ENCODE results near the gene PPP3R2. TPM values are rescaled to one million over a fixed set of nuclear protein-coding genes. Genes with fewer than 3 reads are reported as not detected.
"Not testable (repeated sequence)": the region's sequence is repeated elsewhere in the genome, so short reads cannot be mapped to it uniquely, and the experiment has no call there.

PPP3R2 gene
- total RNA-seq, 2 experiments from 2014 or later = not detected

- no peak overlapping the region for H3K4me3 Mint-ChIP-seq
- intact Hi-C loops (cut with micrococcal nuclease) = no loop called here
- ChIA-PET CTCF (no interaction called here), POLR2A (no interaction called here)
- DNase-seq = no peak
- no peaks in the 10 kb centered on the region for H3K4me1 Mint-ChIP-seq (ENCODE audit: low read depth)
- H3K36me3 Mint-ChIP-seq = no peaks in the 10 kb centered on the region
- peaks cover 2% of the 10 kb centered on the region for H3K27me3 Mint-ChIP-seq
- no peak overlapping the region for H3K27ac Mint-ChIP-seq
- no peaks in the 10 kb centered on the region for H3K9me3 Mint-ChIP-seq
These were observed 23.9 kb upstream of the PPP3R2 start for GRCh38 chr9:101618698-101619097.

GRCh38 chr9:101605547-101605946 is 10.8 kb upstream of the PPP3R2 start:
- H3K36me3 Mint-ChIP-seq = no peaks in the 10 kb centered on the region
- intact Hi-C loops (cut with micrococcal nuclease) = no loop called here
- H3K4me3 Mint-ChIP-seq = no peak overlapping the region
- ChIA-PET CTCF (no interaction called here), POLR2A (no interaction called here)
- H3K27ac Mint-ChIP-seq = no peak overlapping the region
- H3K27me3 Mint-ChIP-seq = peaks cover 4% of the 10 kb centered on the region
- H3K4me1 Mint-ChIP-seq (ENCODE audit: low read depth) = no peaks in the 10 kb centered on the region
- H3K9me3 Mint-ChIP-seq = no peaks in the 10 kb centered on the region
- DNase-seq = no peak

DNA sequence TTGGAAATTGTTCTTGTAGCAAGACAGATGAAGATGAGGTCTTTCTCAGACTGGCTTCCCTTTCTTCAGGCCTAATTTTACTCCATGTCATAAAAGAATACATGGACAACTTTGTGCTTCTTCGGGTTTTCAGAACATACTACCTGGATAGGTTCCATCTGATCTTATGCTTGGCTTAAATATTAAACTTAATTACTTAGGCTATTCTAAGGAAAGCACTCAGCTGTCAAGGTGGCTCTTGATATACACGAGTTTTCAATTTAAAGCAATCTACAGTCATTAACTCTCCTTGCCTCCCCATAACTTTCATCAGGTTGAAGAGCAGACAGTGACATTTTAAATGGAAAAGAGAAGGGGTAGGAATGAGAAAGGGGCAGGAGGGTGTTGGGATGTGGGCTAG is 9.5 kb upstream of the PPP3R2 start:
- Mint-ChIP-seq H3K4me1 (ENCODE audit: low read depth) (no peaks in the 10 kb centered on the region), H3K27me3 (peaks cover 4% of the 10 kb centered on the region), H3K36me3 (no peaks in the 10 kb centered on the region), H3K27ac (no peak overlapping the region), H3K9me3 (no peaks in the 10 kb centered on the region), H3K4me3 (no peak overlapping the region)
- intact Hi-C loops (cut with micrococcal nuclease) = loop anchor here (5.0 kb wide), 1 partner anchor 373 kb away; no protein-coding TSS in a partner anchor
- ChIA-PET CTCF (no interaction called here), POLR2A (no interaction called here)
- DNase-seq = no peak

DNA sequence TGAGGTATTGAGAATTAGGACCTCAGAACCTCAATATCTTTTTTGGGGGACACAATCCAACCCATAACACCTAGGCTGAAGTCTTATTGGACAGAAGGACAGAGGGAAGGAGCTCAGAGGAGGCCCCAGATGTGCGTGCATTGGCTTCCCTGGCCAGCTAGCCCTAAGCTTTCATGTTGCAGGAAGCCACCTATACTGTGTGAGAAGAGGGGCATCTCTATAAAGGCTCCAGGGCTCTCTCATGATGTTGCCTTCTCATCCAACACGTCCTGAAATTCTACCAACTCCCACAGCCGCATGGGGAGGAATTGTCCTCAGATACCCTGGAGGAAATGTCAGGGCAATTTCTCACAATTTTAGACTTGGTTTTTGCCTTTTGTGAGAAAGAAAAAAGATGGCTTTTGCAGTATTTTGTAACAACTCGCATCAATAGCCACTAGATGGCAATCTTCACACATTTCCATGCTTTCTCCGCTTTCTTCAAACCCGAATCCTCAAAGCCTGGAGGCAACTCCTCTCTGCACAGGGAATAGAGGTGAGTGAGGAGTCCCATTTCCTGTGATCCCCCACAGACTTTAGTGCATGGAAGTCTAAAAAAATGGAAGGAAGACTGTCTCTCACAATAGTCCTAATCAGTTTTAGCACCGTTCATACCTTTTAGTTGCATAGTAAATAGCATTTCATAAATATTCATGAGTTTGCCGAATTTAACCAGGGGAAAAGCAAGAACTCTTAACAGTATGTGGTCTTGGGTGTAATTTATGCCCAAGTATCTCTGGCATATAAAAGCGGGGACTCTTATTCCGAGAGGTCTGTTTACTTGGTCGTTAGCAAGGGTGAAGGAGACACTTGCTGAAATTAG is 7.4 kb upstream of the PPP3R2 start:
- Mint-ChIP-seq H3K4me1 (ENCODE audit: low read depth) (no peaks in the 10 kb centered on the region), H3K36me3 (no peaks in the 10 kb centered on the region), H3K9me3 (no peaks in the 10 kb centered on the region), H3K4me3 (no peak overlapping the region), H3K27ac (no peak overlapping the region), H3K27me3 (peaks cover 2% of the 10 kb centered on the region)
- ChIA-PET CTCF (interaction anchor here (0.7 to 1.6 kb wide), 5 partner anchors 8 to 66 kb away, joined by 3 to 5 read pairs (median 4); no protein-coding TSS in a partner anchor), POLR2A (no interaction called here)
- DNase-seq = no peak
- intact Hi-C loops (cut with micrococcal nuclease) = loop anchor here (5.0 kb wide), 1 partner anchor 375 kb away; no protein-coding TSS in a partner anchor

GRCh38 chr9:101593345-101593744 is 1.4 kb downstream of the PPP3R2 start:
- Mint-ChIP-seq H3K36me3 (no peaks in the 10 kb centered on the region), H3K27ac (no peak overlapping the region), H3K4me1 (ENCODE audit: low read depth) (no peaks in the 10 kb centered on the region), H3K9me3 (no peaks in the 10 kb centered on the region), H3K27me3 (no peaks in the 10 kb centered on the region), H3K4me3 (no peak overlapping the region)
- ChIA-PET POLR2A (no interaction called here), CTCF (interaction anchor here (1.5 kb wide), 1 partner anchor 8 kb away, joined by 5 read pairs; no protein-coding TSS in a partner anchor)
- no peak for DNase-seq
- intact Hi-C loops (cut with micrococcal nuclease) = no loop called here

DNA sequence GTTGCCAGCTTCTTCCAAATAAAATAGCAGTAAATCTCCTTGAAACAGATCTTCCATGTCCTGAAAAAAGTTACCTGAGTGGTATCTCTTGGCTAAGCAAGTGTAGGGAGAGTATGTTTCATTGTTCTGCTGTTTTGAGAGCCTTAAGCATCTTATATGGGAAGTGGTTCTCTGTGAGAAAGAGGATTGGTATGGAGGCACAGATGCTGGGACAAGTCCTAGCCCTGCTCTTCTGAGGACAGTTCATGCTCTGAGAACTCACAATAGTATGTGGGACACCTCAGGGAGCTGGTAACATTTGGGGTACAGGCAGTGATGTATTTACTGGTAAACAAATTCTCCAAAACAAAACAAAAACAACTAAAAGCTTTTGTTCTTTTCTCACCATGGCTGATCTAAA is 2.0 kb downstream of the PPP3R2 start:
- no peak overlapping the region for H3K27ac Mint-ChIP-seq
- no peak overlapping the region for H3K4me3 Mint-ChIP-seq
- peaks cover under 1% of the 10 kb centered on the region for H3K4me1 Mint-ChIP-seq (ENCODE audit: low read depth)
- POLR2A ChIA-PET = no interaction called here
- CTCF ChIA-PET = interaction anchor here (1.5 kb wide), 1 partner anchor 9 kb away, joined by 5 read pairs; no protein-coding TSS in a partner anchor
- H3K36me3 Mint-ChIP-seq = no peaks in the 10 kb centered on the region
- H3K9me3 Mint-ChIP-seq = no peaks in the 10 kb centered on the region
- H3K27me3 Mint-ChIP-seq = no peaks in the 10 kb centered on the region
- no peak for DNase-seq
- intact Hi-C loops (cut with micrococcal nuclease) = no loop called here

DNA sequence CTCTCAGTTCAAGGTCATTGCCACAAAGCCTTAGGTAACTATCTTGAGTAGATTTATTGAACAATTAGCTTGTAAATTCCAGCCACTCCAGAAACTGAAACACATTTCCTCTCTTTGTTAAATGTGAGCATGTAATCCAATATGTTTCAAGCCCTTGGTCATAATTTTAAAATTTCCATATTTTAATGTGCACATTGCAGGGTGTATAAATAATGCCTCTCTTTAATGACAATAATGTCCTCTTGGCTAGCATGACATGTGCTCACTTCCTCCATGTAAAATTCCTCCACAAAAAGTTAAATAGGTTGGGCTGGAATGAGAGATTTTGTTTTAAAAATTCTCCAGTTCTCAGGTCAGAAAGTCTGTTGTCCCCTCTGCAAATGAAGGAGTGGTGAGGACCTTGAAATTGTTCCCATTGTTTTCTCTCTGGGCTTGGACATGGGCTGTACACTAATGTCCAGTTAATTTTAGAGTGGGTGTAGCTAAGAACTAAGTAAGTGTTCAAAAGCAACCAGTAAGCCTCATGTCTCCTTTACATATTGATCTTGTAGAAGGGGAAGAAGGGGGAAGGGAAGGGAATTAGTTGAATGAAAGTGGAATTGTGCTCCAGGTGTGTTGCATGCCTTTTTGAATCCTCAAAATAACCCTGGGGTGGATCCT is 2.9 kb downstream of the PPP3R2 start:
- Mint-ChIP-seq H3K4me1 (ENCODE audit: low read depth) (peaks cover 4% of the 10 kb centered on the region), H3K4me3 (no peak overlapping the region), H3K27me3 (no peaks in the 10 kb centered on the region), H3K27ac (no peak overlapping the region), H3K36me3 (no peaks in the 10 kb centered on the region), H3K9me3 (no peaks in the 10 kb centered on the region)
- ChIA-PET CTCF (interaction anchor here (1.5 kb wide), 1 partner anchor 10 kb away, joined by 5 read pairs; no protein-coding TSS in a partner anchor), POLR2A (no interaction called here)
- intact Hi-C loops (cut with micrococcal nuclease) = no loop called here
- no peak for DNase-seq

DNA sequence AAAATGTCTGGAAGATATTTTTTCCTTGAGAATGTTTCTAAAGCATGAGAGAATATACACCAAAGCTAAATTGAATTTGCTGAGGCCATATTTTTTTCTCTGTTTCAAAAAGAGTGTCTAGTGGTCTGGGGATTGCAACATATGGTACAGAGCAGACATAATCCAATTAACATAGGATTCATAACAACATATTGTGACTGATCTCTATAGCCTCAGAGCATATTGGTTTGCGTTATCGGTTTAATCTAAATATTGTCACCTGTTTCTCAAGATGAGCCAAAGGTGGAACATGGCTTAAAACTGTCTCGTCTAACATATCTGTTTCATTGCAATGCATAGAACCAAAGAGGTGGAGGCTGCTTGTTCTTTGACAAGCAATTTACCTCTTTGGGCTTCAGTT is 3.9 kb downstream of the PPP3R2 start:
- intact Hi-C loops (cut with micrococcal nuclease) = no loop called here
- no peak overlapping the region for H3K27ac Mint-ChIP-seq
- ChIA-PET POLR2A (no interaction called here), CTCF (interaction anchor here (1.7 kb wide), 1 partner anchor 137 kb away, joined by 9 read pairs; no protein-coding TSS in a partner anchor)
- no peaks in the 10 kb centered on the region for H3K9me3 Mint-ChIP-seq
- H3K4me1 Mint-ChIP-seq (ENCODE audit: low read depth) = peaks cover 11% of the 10 kb centered on the region
- H3K27me3 Mint-ChIP-seq = no peaks in the 10 kb centered on the region
- H3K4me3 Mint-ChIP-seq = no peak overlapping the region
- H3K36me3 Mint-ChIP-seq = no peaks in the 10 kb centered on the region
- DNase-seq = no peak

DNA sequence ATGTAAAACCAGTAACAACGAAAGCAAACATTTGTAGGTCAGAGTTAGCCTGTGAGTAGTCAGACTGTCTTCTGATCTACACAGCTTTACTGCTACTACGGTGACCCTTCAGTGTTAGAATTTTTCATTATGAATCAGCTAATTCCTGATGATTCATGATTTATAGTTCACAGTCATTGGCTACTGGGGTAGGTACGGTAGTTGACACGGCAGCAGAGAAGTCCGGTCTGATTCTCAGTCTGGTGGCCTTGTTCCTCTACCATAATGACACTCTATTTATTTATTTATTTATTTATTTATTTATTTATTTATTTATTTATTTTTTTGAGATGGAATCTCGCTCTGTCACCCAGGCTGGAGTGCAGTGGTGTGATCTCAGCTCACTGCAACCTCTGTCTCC is 4.7 kb downstream of the PPP3R2 start:
- POLR2A ChIA-PET; H3K9me3 Mint-ChIP-seq; H3K4me3 Mint-ChIP-seq; intact Hi-C loops (cut with micrococcal nuclease); H3K27me3 Mint-ChIP-seq; DNase-seq; H3K36me3 Mint-ChIP-seq; H3K27ac Mint-ChIP-seq: not testable (repeated sequence)
- CTCF ChIA-PET = interaction anchor here (1.7 kb wide), 1 partner anchor 138 kb away, joined by 9 read pairs; no protein-coding TSS in a partner anchor
- H3K4me1 Mint-ChIP-seq (ENCODE audit: low read depth) = peaks cover 11% of the 10 kb centered on the region

DNA sequence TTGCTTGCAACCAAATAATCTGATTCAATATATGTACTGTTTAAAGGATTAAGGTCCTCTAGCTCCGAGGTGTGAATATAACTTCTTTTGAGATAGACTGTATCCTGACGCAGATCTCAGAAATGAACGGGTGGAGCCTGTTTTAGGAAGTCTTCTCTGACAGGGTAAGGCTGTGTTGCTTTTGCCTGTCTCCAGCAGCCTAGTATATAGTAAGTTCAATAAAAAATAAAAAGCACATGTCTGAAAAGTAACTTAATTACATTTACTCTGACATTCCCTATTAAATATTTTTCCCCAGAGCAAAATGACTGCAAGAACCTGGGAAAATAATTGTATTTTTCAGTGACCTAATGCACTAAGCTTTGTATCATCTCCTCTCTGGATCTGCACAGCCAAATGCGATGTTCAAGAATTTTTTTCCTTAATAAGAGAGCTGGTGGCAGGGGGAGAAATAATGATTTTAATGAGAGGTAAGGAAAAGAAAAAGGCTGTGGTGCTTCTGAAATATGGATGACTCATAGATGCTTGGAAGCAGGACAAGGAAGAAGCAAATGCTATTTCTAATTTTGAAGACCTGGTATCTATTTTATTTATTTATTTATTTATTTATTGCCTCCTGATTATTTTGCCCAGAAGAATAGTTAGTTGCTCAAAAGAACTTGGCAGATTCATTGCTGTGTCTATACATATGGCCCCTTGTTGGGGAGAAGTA is 7.3 kb downstream of the PPP3R2 start:
- Mint-ChIP-seq H3K36me3 (no peaks in the 10 kb centered on the region), H3K9me3 (no peaks in the 10 kb centered on the region), H3K4me3 (no peak overlapping the region), H3K4me1 (ENCODE audit: low read depth) (peaks cover 11% of the 10 kb centered on the region), H3K27ac (no peak overlapping the region), H3K27me3 (no peaks in the 10 kb centered on the region)
- intact Hi-C loops (cut with micrococcal nuclease) = loop anchor here (2.0 to 10.0 kb wide), 2 partner anchors 17 to 117 kb away; no protein-coding TSS in a partner anchor
- POLR2A ChIA-PET = no interaction called here
- CTCF ChIA-PET = no interaction called here
- no peak for DNase-seq

GRCh38 chr9:101586651-101587050 is 8.1 kb downstream of the PPP3R2 start:
- Mint-ChIP-seq H3K4me1 (ENCODE audit: low read depth) (peaks cover 11% of the 10 kb centered on the region), H3K27ac (no peak overlapping the region), H3K27me3 (no peaks in the 10 kb centered on the region), H3K36me3 (no peaks in the 10 kb centered on the region), H3K4me3 (no peak overlapping the region), H3K9me3 (no peaks in the 10 kb centered on the region)
- DNase-seq = peak; percentile 31
- intact Hi-C loops (cut with micrococcal nuclease) = loop anchor here (2.0 to 10.0 kb wide), 2 partner anchors 16 to 118 kb away; no protein-coding TSS in a partner anchor
- ChIA-PET POLR2A (no interaction called here), CTCF (no interaction called here)

DNA sequence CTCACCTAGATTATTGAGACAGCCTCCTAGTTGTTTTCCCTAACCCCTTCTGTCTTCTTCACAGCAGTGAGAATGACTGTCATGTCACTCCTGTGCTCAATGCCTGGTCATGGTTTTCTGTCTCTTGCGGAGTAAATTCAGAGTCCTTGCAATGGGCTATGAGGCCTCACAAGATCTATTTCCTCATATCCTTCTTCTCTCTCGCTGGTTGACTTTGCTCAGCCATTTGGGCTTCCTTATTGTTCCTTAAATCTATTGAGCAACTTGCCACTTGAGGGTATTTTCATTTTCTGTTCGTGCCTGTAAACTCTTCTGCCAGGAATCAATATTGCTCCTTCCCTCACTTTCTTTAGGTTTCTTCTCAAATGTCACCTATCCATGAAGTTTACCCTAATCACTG is 9.0 kb downstream of the PPP3R2 start:
- H3K36me3 Mint-ChIP-seq = no peaks in the 10 kb centered on the region
- intact Hi-C loops (cut with micrococcal nuclease) = loop anchor here (2.0 to 10.0 kb wide), 2 partner anchors 15 to 119 kb away; no protein-coding TSS in a partner anchor
- H3K27me3 Mint-ChIP-seq = no peaks in the 10 kb centered on the region
- no peak overlapping the region for H3K27ac Mint-ChIP-seq
- H3K9me3 Mint-ChIP-seq = no peaks in the 10 kb centered on the region
- H3K4me1 Mint-ChIP-seq (ENCODE audit: low read depth) = peaks cover 11% of the 10 kb centered on the region
- H3K4me3 Mint-ChIP-seq = no peak overlapping the region
- POLR2A ChIA-PET = no interaction called here
- no peak for DNase-seq
- CTCF ChIA-PET = interaction anchor here (0.6 kb wide), 1 partner anchor 66 kb away, joined by 3 read pairs; no protein-coding TSS in a partner anchor

All from activated CD4-positive, alpha-beta memory T cell treated with anti-CD3 and anti-CD28 coated beads for 36 hours (primary cell).